Measurements from ENCODE around the gene SYTL1. TPM values are rescaled to one million over a fixed set of nuclear protein-coding genes. Genes with fewer than 3 reads are reported as not detected.

The SYTL1 gene
- total RNA-seq, 1 experiment from 2014 or later = not detected

GRCh38 chr1:27307874-27308598 lies 33.8 kb upstream of the SYTL1 start:
- no peak for DNase-seq (ENCODE audit: low read depth, low spot score)
- in situ Hi-C loops (cut with HindIII; ENCODE audit: low pct_unique_long_range_greater_than_20kb, low sequenced_read_pairs) = no loop called here

GRCh38 chr1:27314169-27314568 lies 27.7 kb upstream of the SYTL1 start:
- in situ Hi-C loops (cut with HindIII; ENCODE audit: low pct_unique_long_range_greater_than_20kb, low sequenced_read_pairs) = no loop called here
- DNase-seq (ENCODE audit: low read depth, low spot score) = no peak

- no peak for DNase-seq (ENCODE audit: low read depth, low spot score)
- in situ Hi-C loops (cut with HindIII; ENCODE audit: low pct_unique_long_range_greater_than_20kb, low sequenced_read_pairs) = no loop called here
These were observed 27.1 kb upstream of the SYTL1 start for GRCh38 chr1:27314737-27315136.

GRCh38 chr1:27316860-27317259 lies 25.0 kb upstream of the SYTL1 start:
- in situ Hi-C loops (cut with HindIII; ENCODE audit: low pct_unique_long_range_greater_than_20kb, low sequenced_read_pairs) = no loop called here
- no peak for DNase-seq (ENCODE audit: low read depth, low spot score)

- in situ Hi-C loops (cut with HindIII; ENCODE audit: low pct_unique_long_range_greater_than_20kb, low sequenced_read_pairs) = no loop called here
These were observed 23.7 kb upstream of the SYTL1 start for GRCh38 chr1:27318136-27318535.

GRCh38 chr1:27318596-27318995 lies 23.2 kb upstream of the SYTL1 start:
- in situ Hi-C loops (cut with HindIII; ENCODE audit: low pct_unique_long_range_greater_than_20kb, low sequenced_read_pairs) = no loop called here
- no peak for DNase-seq (ENCODE audit: low read depth, low spot score)

More at GRCh38 chr1:27318136-27318535, 23.7 kb upstream of the SYTL1 start:
- DNase-seq (ENCODE audit: low read depth, low spot score) = no peak

- DNase-seq (ENCODE audit: low read depth, low spot score) = peak; percentile 95
- in situ Hi-C loops (cut with HindIII; ENCODE audit: low pct_unique_long_range_greater_than_20kb, low sequenced_read_pairs) = no loop called here
These were observed 19.8 kb upstream of the SYTL1 start, which contains the start of gene TMEM222 for GRCh38 chr1:27321813-27322568. TSS of gene TMEM222 (plus strand) at chr1:27322163. CDS start at chr1:27322198, 35 bp downstream.

GRCh38 chr1:27322569-27323240 lies 19.1 kb upstream of the SYTL1 start:
- no peak for DNase-seq (ENCODE audit: low read depth, low spot score)
- in situ Hi-C loops (cut with HindIII; ENCODE audit: low pct_unique_long_range_greater_than_20kb, low sequenced_read_pairs) = no loop called here

- in situ Hi-C loops (cut with HindIII; ENCODE audit: low pct_unique_long_range_greater_than_20kb, low sequenced_read_pairs) = no loop called here
- DNase-seq (ENCODE audit: low read depth, low spot score) = no peak
These were observed 16.5 kb upstream of the SYTL1 start for GRCh38 chr1:27325286-27325685.

- in situ Hi-C loops (cut with HindIII; ENCODE audit: low pct_unique_long_range_greater_than_20kb, low sequenced_read_pairs) = no loop called here
- no peak for DNase-seq (ENCODE audit: low read depth, low spot score)
These were observed 13.9 kb upstream of the SYTL1 start for GRCh38 chr1:27327964-27328363.

GRCh38 chr1:27330786-27331185 lies 11.0 kb upstream of the SYTL1 start:
- in situ Hi-C loops (cut with HindIII; ENCODE audit: low pct_unique_long_range_greater_than_20kb, low sequenced_read_pairs) = no loop called here
- DNase-seq (ENCODE audit: low read depth, low spot score) = no peak

- no peak for DNase-seq (ENCODE audit: low read depth, low spot score)
- in situ Hi-C loops (cut with HindIII; ENCODE audit: low pct_unique_long_range_greater_than_20kb, low sequenced_read_pairs) = no loop called here
These were observed 10.4 kb upstream of the SYTL1 start for GRCh38 chr1:27331426-27331825.

GRCh38 chr1:27331922-27332321 lies 9.9 kb upstream of the SYTL1 start:
- in situ Hi-C loops (cut with HindIII; ENCODE audit: low pct_unique_long_range_greater_than_20kb, low sequenced_read_pairs) = no loop called here
- DNase-seq (ENCODE audit: low read depth, low spot score) = no peak

GRCh38 chr1:27332536-27333281 lies 9.1 kb upstream of the SYTL1 start:
- peak; percentile 53 for DNase-seq (ENCODE audit: low read depth, low spot score)

GRCh38 chr1:27333717-27334279 lies 8.0 kb upstream of the SYTL1 start:
- in situ Hi-C loops (cut with HindIII; ENCODE audit: low pct_unique_long_range_greater_than_20kb, low sequenced_read_pairs) = no loop called here

More at GRCh38 chr1:27332536-27333281, 9.1 kb upstream of the SYTL1 start:
- in situ Hi-C loops (cut with HindIII; ENCODE audit: low pct_unique_long_range_greater_than_20kb, low sequenced_read_pairs) = no loop called here

GRCh38 chr1:27335506-27336422 lies 6.1 kb upstream of the SYTL1 start:
- DNase-seq (ENCODE audit: low read depth, low spot score) = no peak
- in situ Hi-C loops (cut with HindIII; ENCODE audit: low pct_unique_long_range_greater_than_20kb, low sequenced_read_pairs) = no loop called here

More at GRCh38 chr1:27333717-27334279, 8.0 kb upstream of the SYTL1 start:
- no peak for DNase-seq (ENCODE audit: low read depth, low spot score)
